Muscle of arm (tissue), 12 donors: Measurements from ENCODE around the gene ULK3. TPM values are rescaled to one million over a fixed set of nuclear protein-coding genes. Genes with fewer than 3 reads are reported as not detected.

Experiments
- polyA plus RNA-seq, 12 donors: library from polyadenylated mRNA; unstranded; fragments of 120-200 nt; gene quantifications; one replicate each; pipeline ENCODE4 v1.2.1, GENCODE V29; 2013; ENCODE audit not compliant: insufficient read length in 12 of 12

ULK3 gene
- polyA plus RNA-seq, 12 donors, result 23.8 to 44.3 (median 31.4) TPM; not detected in 1

Other genes starting within 250 kb of the ULK3 start
- gene CLK3, start 227.3 kb downstream of the ULK3 start, polyA plus RNA-seq, result 10 to 100 TPM in 11 of 12 donors, not detected in 1; 36.9 to 72.4 (median 45.4) TPM
- gene EDC3, start 147.1 kb downstream of the ULK3 start, polyA plus RNA-seq, result 10 to 100 TPM in 11 of 12 donors, not detected in 1; 22.2 to 53.6 (median 29.6) TPM
- gene CYP1A1, start 117.6 kb downstream of the ULK3 start, polyA plus RNA-seq, result 1 to 10 TPM in 1 of 12 donors, under 1 TPM in 3, not detected in 8; 0.12 to 2.0 (median 0.78) TPM
- under 1 TPM in 7 of 12 donors, not detected in 5; 0.07 to 0.28 (median 0.12) TPM for gene CYP1A2, start 94.3 kb downstream of the ULK3 start, polyA plus RNA-seq
- gene CSK, start 61.1 kb downstream of the ULK3 start, polyA plus RNA-seq, result 10 to 100 TPM in 11 of 12 donors, not detected in 1; 21.4 to 51.9 (median 31.0) TPM
- gene LMAN1L, start 30.3 kb downstream of the ULK3 start, polyA plus RNA-seq, result under 1 TPM in 1 of 12 donors, not detected in 11; 0.19 TPM
- under 1 TPM in 1 of 12 donors, not detected in 11; 0.11 TPM for gene CPLX3, start 16.5 kb downstream of the ULK3 start, polyA plus RNA-seq
- 10 to 100 TPM in 11 of 12 donors, not detected in 1; 50.4 to 76.1 (median 60.3) TPM for gene SCAMP2, start 30.2 kb upstream of the ULK3 start, polyA plus RNA-seq
- 10 to 100 TPM in 11 of 12 donors, not detected in 1; 44.3 to 63.9 (median 55.2) TPM for gene MPI, start 46.9 kb upstream of the ULK3 start, polyA plus RNA-seq
- 10 to 100 TPM in 11 of 12 donors, not detected in 1; 40.4 to 60.0 (median 48.6) TPM for gene FAM219B, start 63.7 kb upstream of the ULK3 start, polyA plus RNA-seq
- 100 to 1,000 TPM in 11 of 12 donors, not detected in 1; 131 to 285 (median 234) TPM for gene COX5A, start 94.9 kb upstream of the ULK3 start, polyA plus RNA-seq
- gene RPP25, start 113.6 kb upstream of the ULK3 start, polyA plus RNA-seq, result 1 to 10 TPM in 5 of 12 donors, under 1 TPM in 6, not detected in 1; 0.85 to 4.5 (median 0.95) TPM
- 10 to 100 TPM in 1 of 12 donors, 1 to 10 TPM in 10, not detected in 1; 2.9 to 17.2 (median 4.1) TPM for gene SCAMP5, start 152.4 kb upstream of the ULK3 start, polyA plus RNA-seq
- 1 to 10 TPM in 10 of 12 donors, not detected in 2; 4.5 to 9.7 (median 7.1) TPM for gene PPCDC, start 180.4 kb upstream of the ULK3 start, polyA plus RNA-seq